GM10266 (cell line): Measurements from ENCODE around the gene DOCK4.

ENCODE experiments used
- DNase-seq: peaks from one replicate; pipeline ENCODE4 v3.0.0; 2012; ENCODE audit errors: extremely low spot score
- CTCF ChIP-seq: IDR thresholded peaks from 2 replicates; pipeline ENCODE4 v1.5.1; 2012; ENCODE audit warnings: mild to moderate bottlenecking, low read depth; ENCODE audit not compliant: control insufficient read depth, insufficient read depth; ENCODE audit errors: missing control alignments

Gene DOCK4

GRCh38 chr7:111867348-111867931 lies 338.8 kb downstream of the DOCK4 start:
- TF ChIP-seq CTCF = no peak
- DNase-seq = no peak

GRCh38 chr7:111866787-111867186 lies 339.4 kb downstream of the DOCK4 start:
- TF ChIP-seq CTCF = no peak

GRCh38 chr7:111865430-111865829 lies 340.8 kb downstream of the DOCK4 start:
- DNase-seq = no peak
- TF ChIP-seq CTCF = no peak

More at GRCh38 chr7:111866787-111867186, 339.4 kb downstream of the DOCK4 start:
- no peak for DNase-seq

GRCh38 chr7:111864291-111864976 lies 341.8 kb downstream of the DOCK4 start:
- TF ChIP-seq CTCF = no peak

GRCh38 chr7:111863269-111863668 lies 342.9 kb downstream of the DOCK4 start:
- no peak for TF ChIP-seq CTCF

More at GRCh38 chr7:111864291-111864976, 341.8 kb downstream of the DOCK4 start:
- DNase-seq = no peak

GRCh38 chr7:111860248-111860647 lies 346.0 kb downstream of the DOCK4 start:
- DNase-seq = no peak
- TF ChIP-seq CTCF = no peak

More at GRCh38 chr7:111863269-111863668, 342.9 kb downstream of the DOCK4 start:
- DNase-seq = no peak

GRCh38 chr7:111858331-111858730 lies 347.9 kb downstream of the DOCK4 start:
- no peak for DNase-seq
- TF ChIP-seq CTCF = no peak
